ENCODE measurements around the gene FYB2. TPM values are rescaled to one million over a fixed set of nuclear protein-coding genes. Genes with fewer than 3 reads are reported as not detected.
A peak's percentile ranks its signal among the peaks of the same experiment; 100 is the strongest.

FYB2 gene
- total and polyA plus RNA-seq, 2 experiments from 2014 or later = 0.45 to 0.48 TPM

DNA sequence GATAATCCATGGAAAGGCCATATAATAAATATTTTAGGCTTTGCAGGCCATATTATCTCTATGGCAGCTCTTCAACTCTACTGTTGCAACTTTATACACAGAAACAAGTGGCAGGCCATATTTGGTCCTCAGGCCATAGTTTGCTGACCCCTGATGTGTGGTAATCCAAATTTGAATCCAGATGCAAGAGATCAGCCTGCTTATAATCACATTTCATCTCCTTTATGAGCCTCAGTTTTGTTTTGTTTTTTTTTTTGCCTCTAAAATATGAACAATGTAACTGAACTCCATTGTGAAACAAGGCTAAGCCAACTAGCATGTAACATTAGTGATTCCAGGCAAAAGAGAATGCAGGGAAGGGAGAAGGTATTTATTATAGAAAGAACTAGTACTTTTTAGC is 92.5 kb downstream of the FYB2 start:
- H3K4me3 ChIP-seq = no peak overlapping the region
- no peak for TF ChIP-seq CTCF (IDR thresholded peaks at IDR 0.05; ENCODE audit: low read depth, low read length)

GRCh38 chr1:56719171-56719570 is 100.0 kb downstream of the FYB2 start:
- Histone ChIP-seq H3K9me3 (ENCODE audit: low read depth) (no peaks in the 10 kb centered on the region), H3K4me1 (ENCODE audit: low read depth) (no peaks in the 10 kb centered on the region), H3K4me3 (no peak overlapping the region), H3K27ac (no peak overlapping the region), H3K36me3 (no peaks in the 10 kb centered on the region), H3K27me3 (no peaks in the 10 kb centered on the region)
- no peak for TF ChIP-seq CTCF (IDR thresholded peaks at IDR 0.05; ENCODE audit: low read depth, low read length)
- no peak for DNase-seq (ENCODE audit: low read depth in 1 of 2, low spot score in 1 of 2)

More for the DNA sequence above, 92.5 kb downstream of the FYB2 start:
- Histone ChIP-seq H3K36me3 (no peaks in the 10 kb centered on the region), H3K27me3 (no peaks in the 10 kb centered on the region), H3K27ac (no peak overlapping the region), H3K9me3 (ENCODE audit: low read depth) (no peaks in the 10 kb centered on the region), H3K4me1 (ENCODE audit: low read depth) (peaks cover 3% of the 10 kb centered on the region)
- no peak for DNase-seq (ENCODE audit: low read depth in 1 of 2, low spot score in 1 of 2)

GRCh38 chr1:56715156-56715555 is 104.0 kb downstream of the FYB2 start:
- H3K36me3 ChIP-seq = no peaks in the 10 kb centered on the region
- no peak overlapping the region for H3K4me3 ChIP-seq
- H3K27me3 ChIP-seq = no peaks in the 10 kb centered on the region
- no peaks in the 10 kb centered on the region for H3K9me3 ChIP-seq (ENCODE audit: low read depth)
- H3K4me1 ChIP-seq (ENCODE audit: low read depth) = no peaks in the 10 kb centered on the region
- no peak for DNase-seq (ENCODE audit: low read depth in 1 of 2, low spot score in 1 of 2)
- H3K27ac ChIP-seq = no peak overlapping the region
- no peak for TF ChIP-seq CTCF (IDR thresholded peaks at IDR 0.05; ENCODE audit: low read depth, low read length)

DNA sequence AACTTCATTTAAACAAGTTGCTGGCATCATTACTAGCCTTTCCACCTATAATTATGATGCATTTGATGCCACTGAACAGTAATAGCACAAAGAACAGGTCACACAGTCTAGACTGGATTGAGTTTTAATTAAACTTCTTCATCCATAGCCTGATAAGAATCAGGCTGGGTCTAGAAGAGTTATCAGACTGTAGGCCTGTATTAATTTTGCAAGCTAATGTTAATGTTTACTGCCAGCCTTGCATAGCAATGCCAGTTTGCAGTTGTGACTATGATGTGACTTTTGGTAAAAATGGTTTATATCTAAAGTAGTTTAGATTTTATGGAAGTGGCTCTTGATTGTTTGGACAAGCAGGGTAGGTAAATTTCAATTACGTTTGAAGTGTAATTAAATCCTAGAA is 106.1 kb downstream of the FYB2 start:
- Histone ChIP-seq H3K4me1 (ENCODE audit: low read depth) (no peaks in the 10 kb centered on the region), H3K27ac (no peak overlapping the region), H3K4me3 (no peak overlapping the region), H3K27me3 (no peaks in the 10 kb centered on the region), H3K36me3 (peaks cover under 1% of the 10 kb centered on the region), H3K9me3 (ENCODE audit: low read depth) (no peaks in the 10 kb centered on the region)
- no peak for DNase-seq (ENCODE audit: low read depth in 1 of 2, low spot score in 1 of 2)
- no peak for TF ChIP-seq CTCF (IDR thresholded peaks at IDR 0.05; ENCODE audit: low read depth, low read length)

GRCh38 chr1:56712150-56712549 is 107.1 kb downstream of the FYB2 start:
- DNase-seq (ENCODE audit: low read depth in 1 of 2, low spot score in 1 of 2) = no peak
- Histone ChIP-seq H3K4me1 (ENCODE audit: low read depth) (no peaks in the 10 kb centered on the region), H3K27me3 (no peaks in the 10 kb centered on the region), H3K4me3 (no peak overlapping the region), H3K36me3 (peaks cover 11% of the 10 kb centered on the region), H3K27ac (no peak overlapping the region), H3K9me3 (ENCODE audit: low read depth) (no peaks in the 10 kb centered on the region)
- TF ChIP-seq CTCF (IDR thresholded peaks at IDR 0.05; ENCODE audit: low read depth, low read length) = no peak

DNA sequence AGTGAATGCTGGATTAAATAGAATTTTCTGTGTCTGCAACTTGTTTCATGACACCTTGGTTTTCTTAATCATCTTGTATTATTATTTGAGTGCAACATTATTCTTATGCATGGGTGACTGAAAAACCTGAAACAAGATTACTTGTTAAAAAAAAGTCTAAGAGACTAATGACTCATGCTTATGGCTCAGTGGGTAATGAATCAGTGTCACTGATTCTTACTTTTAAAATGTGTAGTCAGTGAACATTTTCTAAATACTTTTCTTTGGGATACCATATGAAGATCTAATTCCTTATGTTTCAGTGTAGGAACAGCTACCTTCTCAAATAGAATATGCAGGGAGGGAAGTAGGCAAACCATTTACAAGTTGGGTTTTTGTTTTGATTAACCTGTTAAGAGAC is 108.6 kb downstream of the FYB2 start:
- no peak overlapping the region for H3K27ac ChIP-seq

More for the DNA sequence above, 108.6 kb downstream of the FYB2 start:
- no peaks in the 10 kb centered on the region for H3K4me1 ChIP-seq (ENCODE audit: low read depth)
- no peak for TF ChIP-seq CTCF (IDR thresholded peaks at IDR 0.05; ENCODE audit: low read depth, low read length)
- H3K27me3 ChIP-seq = no peaks in the 10 kb centered on the region
- H3K36me3 ChIP-seq = peaks cover 20% of the 10 kb centered on the region
- peak in 1 of 2 donors; percentile 48 for DNase-seq (ENCODE audit: low read depth in 1 of 2, low spot score in 1 of 2)
- H3K9me3 ChIP-seq (ENCODE audit: low read depth) = no peaks in the 10 kb centered on the region
- no peak overlapping the region for H3K4me3 ChIP-seq

Data from cardiac muscle cell (in vitro differentiated cells and primary cell).